ENCODE measurements around the gene RIBC2.
"Not testable (repeated sequence)": the region's sequence is repeated elsewhere in the genome, so short reads cannot be mapped to it uniquely, and the experiment has no call there.

The RIBC2 gene

GRCh38 chr22:45444168-45444567 is 30.7 kb downstream of the RIBC2 start:
- Histone ChIP-seq H3K4me3 (ENCODE audit: low read length) (no peak overlapping the region), H3K27me3 (ENCODE audit: control insufficient read depth, insufficient read depth, low read length) (no peaks in the 10 kb centered on the region), H3K27ac (ENCODE audit: low read depth, low read length) (no peak overlapping the region), H3K9ac (ENCODE audit: low read length) (no peak overlapping the region), H3K4me1 (ENCODE audit: control insufficient read depth, insufficient read depth, low read length) (no peaks in the 10 kb centered on the region), H3K36me3 (ENCODE audit: control insufficient read depth, insufficient read depth, low read length) (no peaks in the 10 kb centered on the region)

- no peaks in the 10 kb centered on the region for H3K36me3 ChIP-seq (ENCODE audit: control insufficient read depth, insufficient read depth, low read length)
- no peak overlapping the region for H3K27ac ChIP-seq (ENCODE audit: low read depth, low read length)
- H3K9ac ChIP-seq (ENCODE audit: low read length): no peak overlapping the region
- no peaks in the 10 kb centered on the region for H3K27me3 ChIP-seq (ENCODE audit: control insufficient read depth, insufficient read depth, low read length)
- H3K4me3 ChIP-seq (ENCODE audit: low read length): no peak overlapping the region
- no peaks in the 10 kb centered on the region for H3K4me1 ChIP-seq (ENCODE audit: control insufficient read depth, insufficient read depth, low read length)
Measured at GRCh38 chr22:45445031-45445710, 31.7 kb downstream of the RIBC2 start.

GRCh38 chr22:45446216-45446615 is 32.7 kb downstream of the RIBC2 start:
- no peaks in the 10 kb centered on the region for H3K4me1 ChIP-seq (ENCODE audit: control insufficient read depth, insufficient read depth, low read length)
- H3K9ac ChIP-seq (ENCODE audit: low read length): no peak overlapping the region
- H3K36me3 ChIP-seq (ENCODE audit: control insufficient read depth, insufficient read depth, low read length): no peaks in the 10 kb centered on the region
- no peaks in the 10 kb centered on the region for H3K27me3 ChIP-seq (ENCODE audit: control insufficient read depth, insufficient read depth, low read length)
- H3K4me3 ChIP-seq (ENCODE audit: low read length): no peak overlapping the region
- H3K27ac ChIP-seq (ENCODE audit: low read depth, low read length): no peak overlapping the region

- not testable (repeated sequence) for H3K27ac ChIP-seq (ENCODE audit: low read depth, low read length); H3K27me3 ChIP-seq (ENCODE audit: control insufficient read depth, insufficient read depth, low read length); H3K4me3 ChIP-seq (ENCODE audit: low read length); H3K9ac ChIP-seq (ENCODE audit: low read length); H3K4me1 ChIP-seq (ENCODE audit: control insufficient read depth, insufficient read depth, low read length); H3K36me3 ChIP-seq (ENCODE audit: control insufficient read depth, insufficient read depth, low read length)
Measured at GRCh38 chr22:45447596-45447995, 34.1 kb downstream of the RIBC2 start.

GRCh38 chr22:45448431-45448830 is 34.9 kb downstream of the RIBC2 start:
- H3K27ac ChIP-seq (ENCODE audit: low read depth, low read length): no peak overlapping the region
- no peak overlapping the region for H3K9ac ChIP-seq (ENCODE audit: low read length)
- no peak overlapping the region for H3K4me3 ChIP-seq (ENCODE audit: low read length)
- no peaks in the 10 kb centered on the region for H3K27me3 ChIP-seq (ENCODE audit: control insufficient read depth, insufficient read depth, low read length)
- H3K4me1 ChIP-seq (ENCODE audit: control insufficient read depth, insufficient read depth, low read length): no peaks in the 10 kb centered on the region
- H3K36me3 ChIP-seq (ENCODE audit: control insufficient read depth, insufficient read depth, low read length): no peaks in the 10 kb centered on the region

- H3K27me3 ChIP-seq (ENCODE audit: control insufficient read depth, insufficient read depth, low read length); H3K27ac ChIP-seq (ENCODE audit: low read depth, low read length); H3K4me1 ChIP-seq (ENCODE audit: control insufficient read depth, insufficient read depth, low read length); H3K36me3 ChIP-seq (ENCODE audit: control insufficient read depth, insufficient read depth, low read length); H3K4me3 ChIP-seq (ENCODE audit: low read length); H3K9ac ChIP-seq (ENCODE audit: low read length): not testable (repeated sequence)
Measured at GRCh38 chr22:45449442-45449841, 35.9 kb downstream of the RIBC2 start.

GRCh38 chr22:45450101-45450785 is 36.8 kb downstream of the RIBC2 start:
- no peaks in the 10 kb centered on the region for H3K27me3 ChIP-seq (ENCODE audit: control insufficient read depth, insufficient read depth, low read length)
- no peak overlapping the region for H3K9ac ChIP-seq (ENCODE audit: low read length)
- no peaks in the 10 kb centered on the region for H3K4me1 ChIP-seq (ENCODE audit: control insufficient read depth, insufficient read depth, low read length)
- H3K4me3 ChIP-seq (ENCODE audit: low read length): no peak overlapping the region
- no peaks in the 10 kb centered on the region for H3K36me3 ChIP-seq (ENCODE audit: control insufficient read depth, insufficient read depth, low read length)
- peak overlapping the region; percentile 40 for H3K27ac ChIP-seq (ENCODE audit: low read depth, low read length)

- Histone ChIP-seq H3K4me3 (ENCODE audit: low read length) (no peak overlapping the region), H3K36me3 (ENCODE audit: control insufficient read depth, insufficient read depth, low read length) (no peaks in the 10 kb centered on the region), H3K4me1 (ENCODE audit: control insufficient read depth, insufficient read depth, low read length) (no peaks in the 10 kb centered on the region), H3K27ac (ENCODE audit: low read depth, low read length) (no peak overlapping the region), H3K27me3 (ENCODE audit: control insufficient read depth, insufficient read depth, low read length) (no peaks in the 10 kb centered on the region), H3K9ac (ENCODE audit: low read length) (no peak overlapping the region)
Measured at GRCh38 chr22:45450921-45451651, 37.6 kb downstream of the RIBC2 start.

GRCh38 chr22:45451972-45452371 is 38.5 kb downstream of the RIBC2 start:
- H3K27me3 ChIP-seq (ENCODE audit: control insufficient read depth, insufficient read depth, low read length): no peaks in the 10 kb centered on the region
- no peak overlapping the region for H3K4me3 ChIP-seq (ENCODE audit: low read length)
- H3K4me1 ChIP-seq (ENCODE audit: control insufficient read depth, insufficient read depth, low read length): no peaks in the 10 kb centered on the region
- H3K9ac ChIP-seq (ENCODE audit: low read length): no peak overlapping the region
- H3K36me3 ChIP-seq (ENCODE audit: control insufficient read depth, insufficient read depth, low read length): no peaks in the 10 kb centered on the region
- H3K27ac ChIP-seq (ENCODE audit: low read depth, low read length): no peak overlapping the region

- Histone ChIP-seq H3K9ac (ENCODE audit: low read length) (no peak overlapping the region), H3K36me3 (ENCODE audit: control insufficient read depth, insufficient read depth, low read length) (no peaks in the 10 kb centered on the region), H3K4me3 (ENCODE audit: low read length) (no peak overlapping the region), H3K27ac (ENCODE audit: low read depth, low read length) (no peak overlapping the region), H3K4me1 (ENCODE audit: control insufficient read depth, insufficient read depth, low read length) (no peaks in the 10 kb centered on the region), H3K27me3 (ENCODE audit: control insufficient read depth, insufficient read depth, low read length) (no peaks in the 10 kb centered on the region)
Measured at GRCh38 chr22:45452565-45453379, 39.3 kb downstream of the RIBC2 start.

GRCh38 chr22:45453764-45454163 is 40.3 kb downstream of the RIBC2 start:
- H3K27me3 ChIP-seq (ENCODE audit: control insufficient read depth, insufficient read depth, low read length): no peaks in the 10 kb centered on the region
- no peaks in the 10 kb centered on the region for H3K36me3 ChIP-seq (ENCODE audit: control insufficient read depth, insufficient read depth, low read length)
- H3K27ac ChIP-seq (ENCODE audit: low read depth, low read length): no peak overlapping the region
- no peaks in the 10 kb centered on the region for H3K4me1 ChIP-seq (ENCODE audit: control insufficient read depth, insufficient read depth, low read length)
- H3K4me3 ChIP-seq (ENCODE audit: low read length): no peak overlapping the region
- H3K9ac ChIP-seq (ENCODE audit: low read length): no peak overlapping the region

GRCh38 chr22:45454275-45454674 is 40.8 kb downstream of the RIBC2 start:
- Histone ChIP-seq H3K27ac (ENCODE audit: low read depth, low read length) (no peak overlapping the region), H3K36me3 (ENCODE audit: control insufficient read depth, insufficient read depth, low read length) (no peaks in the 10 kb centered on the region), H3K4me3 (ENCODE audit: low read length) (no peak overlapping the region), H3K27me3 (ENCODE audit: control insufficient read depth, insufficient read depth, low read length) (no peaks in the 10 kb centered on the region), H3K4me1 (ENCODE audit: control insufficient read depth, insufficient read depth, low read length) (no peaks in the 10 kb centered on the region), H3K9ac (ENCODE audit: low read length) (no peak overlapping the region)

Data from rectal smooth muscle tissue (tissue), 1 donor.